Osteoblast (primary cell): Measurements from ENCODE around the gene TBC1D19. TPM values are rescaled to one million over a fixed set of nuclear protein-coding genes. Genes with fewer than 3 reads are reported as not detected.

Experiments used
- DNase-seq: peaks from one replicate; pipeline ENCODE4 v3.0.0; 2011; ENCODE audit warnings: low spot score, mixed read lengths; ENCODE audit not compliant: insufficient read length; ENCODE audit errors: missing footprints
- H2AFZ ChIP-seq: 2 replicates; pipeline ENCODE4 v1.6.0; 2011; ENCODE audit warnings: mild to moderate bottlenecking, low read length
- H3K27ac ChIP-seq: 2 replicates; pipeline ENCODE4 v1.5.1; 2011; ENCODE audit warnings: mild to moderate bottlenecking, low read depth, low read length, moderate library complexity
- H3K27me3 ChIP-seq: 2 replicates; pipeline ENCODE4 v1.6.0; 2012; ENCODE audit warnings: mild to moderate bottlenecking, control low read depth, inconsistent platforms, low read length, moderate library complexity; ENCODE audit not compliant: insufficient read depth
- H3K36me3 ChIP-seq: 2 replicates; pipeline ENCODE4 v1.5.1; 2011; ENCODE audit warnings: mild to moderate bottlenecking, low read length, control low read depth, moderate library complexity; ENCODE audit not compliant: insufficient read depth
- H3K4me1 ChIP-seq: 2 replicates; pipeline ENCODE4 v1.5.1; 2011; ENCODE audit warnings: mild to moderate bottlenecking, low read length, control low read depth, moderate library complexity; ENCODE audit not compliant: insufficient read depth
- H3K4me2 ChIP-seq: 2 replicates; pipeline ENCODE4 v1.6.0; 2011; ENCODE audit warnings: mild to moderate bottlenecking, low read length; ENCODE audit not compliant: insufficient read depth
- H3K4me3 ChIP-seq: fragments of 200-600 bp; sonication (generic); 3 replicates; pipeline ENCODE4 v1.5.1; 2012; ENCODE audit warnings: mild to moderate bottlenecking, low read length, inconsistent platforms; ENCODE audit not compliant: insufficient read depth
- H3K79me2 ChIP-seq: 2 replicates; pipeline ENCODE4 v1.6.0; 2012; ENCODE audit warnings: mild to moderate bottlenecking, low read length, control low read depth, inconsistent platforms; ENCODE audit not compliant: insufficient read depth
- H3K9me3 ChIP-seq: 2 replicates; pipeline ENCODE4 v1.5.1; 2011; ENCODE audit warnings: low read depth, low read length, control low read depth
- H4K20me1 ChIP-seq: 2 replicates; pipeline ENCODE4 v1.6.0; 2012; ENCODE audit warnings: mild to moderate bottlenecking, low read length, control low read depth; ENCODE audit not compliant: insufficient read depth
- total RNA-seq: library from RNA; depleted of rRNA; stranded (reverse); fragments of >200 nt; gene quantifications from 2 replicates; pipeline ENCODE4 v1.2.3, GENCODE V29; 2012
- TF ChIP-seq, protein P1 (sequence below): IDR thresholded peaks from 2 replicates; pipeline ENCODE4 v1.5.1; 2011; ENCODE audit warnings: mild to moderate bottlenecking, low read depth, low read length, moderate library complexity; ENCODE audit errors: extremely low read depth

The TBC1D19 gene
- total RNA-seq, 1 donor, result 56.1 TPM

GRCh38 chr4:26682436-26682835 lies 98.6 kb downstream of the TBC1D19 start:
- Histone ChIP-seq H3K4me3 (no peak overlapping the region), H2AFZ (no peak overlapping the region), H3K79me2 (no peaks in the 10 kb centered on the region), H3K27me3 (no peaks in the 10 kb centered on the region), H3K4me2 (no peak overlapping the region), H3K36me3 (peaks cover 30% of the 10 kb centered on the region), H3K9me3 (peaks cover 8% of the 10 kb centered on the region), H3K4me1 (peaks cover 21% of the 10 kb centered on the region), H3K27ac (no peak overlapping the region), H4K20me1 (no peaks in the 10 kb centered on the region)
- DNase-seq, result peak; percentile 45
- TF ChIP-seq, protein P1, sequence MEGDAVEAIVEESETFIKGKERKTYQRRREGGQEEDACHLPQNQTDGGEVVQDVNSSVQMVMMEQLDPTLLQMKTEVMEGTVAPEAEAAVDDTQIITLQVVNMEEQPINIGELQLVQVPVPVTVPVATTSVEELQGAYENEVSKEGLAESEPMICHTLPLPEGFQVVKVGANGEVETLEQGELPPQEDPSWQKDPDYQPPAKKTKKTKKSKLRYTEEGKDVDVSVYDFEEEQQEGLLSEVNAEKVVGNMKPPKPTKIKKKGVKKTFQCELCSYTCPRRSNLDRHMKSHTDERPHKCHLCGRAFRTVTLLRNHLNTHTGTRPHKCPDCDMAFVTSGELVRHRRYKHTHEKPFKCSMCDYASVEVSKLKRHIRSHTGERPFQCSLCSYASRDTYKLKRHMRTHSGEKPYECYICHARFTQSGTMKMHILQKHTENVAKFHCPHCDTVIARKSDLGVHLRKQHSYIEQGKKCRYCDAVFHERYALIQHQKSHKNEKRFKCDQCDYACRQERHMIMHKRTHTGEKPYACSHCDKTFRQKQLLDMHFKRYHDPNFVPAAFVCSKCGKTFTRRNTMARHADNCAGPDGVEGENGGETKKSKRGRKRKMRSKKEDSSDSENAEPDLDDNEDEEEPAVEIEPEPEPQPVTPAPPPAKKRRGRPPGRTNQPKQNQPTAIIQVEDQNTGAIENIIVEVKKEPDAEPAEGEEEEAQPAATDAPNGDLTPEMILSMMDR, result no peak

DNA sequence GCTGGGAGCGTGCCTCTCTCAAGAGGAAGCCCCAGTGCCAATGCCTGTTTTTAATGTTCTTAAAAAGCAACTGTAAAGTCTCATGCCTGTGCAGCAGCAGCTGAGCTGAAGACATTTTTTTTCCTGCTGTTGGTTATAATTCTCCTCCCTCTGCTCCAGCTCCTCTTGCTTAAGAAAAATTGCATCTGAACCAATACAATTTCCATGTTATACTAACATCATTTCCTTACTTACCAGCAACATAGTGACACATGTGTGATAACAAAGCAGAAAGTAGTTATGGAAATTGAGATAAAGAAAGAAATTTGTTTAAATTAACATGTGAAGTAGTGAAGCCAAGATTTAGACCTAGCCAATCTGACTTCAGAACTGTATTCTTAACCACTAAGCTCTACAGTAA lies 101.4 kb downstream of the TBC1D19 start:
- TF ChIP-seq, protein P1, result no peak
- no peak for DNase-seq
- no peak overlapping the region for H3K4me3 ChIP-seq
- H3K27me3 ChIP-seq, result no peaks in the 10 kb centered on the region
- H3K79me2 ChIP-seq, result no peaks in the 10 kb centered on the region
- no peak overlapping the region for H3K4me2 ChIP-seq
- H3K36me3 ChIP-seq, result peaks cover 17% of the 10 kb centered on the region
- no peak overlapping the region for H2AFZ ChIP-seq
- peak overlapping the region; percentile 90 for H3K27ac ChIP-seq
- no peaks in the 10 kb centered on the region for H4K20me1 ChIP-seq
- peaks cover 33% of the 10 kb centered on the region for H3K4me1 ChIP-seq
- H3K9me3 ChIP-seq, result no peaks in the 10 kb centered on the region

- Histone ChIP-seq H3K27ac (peak overlapping the region; percentile 90), H2AFZ (no peak overlapping the region), H3K27me3 (no peaks in the 10 kb centered on the region), H3K9me3 (no peaks in the 10 kb centered on the region), H3K4me2 (peak overlapping the region; percentile 55), H3K4me3 (no peak overlapping the region), H3K4me1 (peaks cover 33% of the 10 kb centered on the region), H3K79me2 (no peaks in the 10 kb centered on the region), H4K20me1 (no peaks in the 10 kb centered on the region), H3K36me3 (peaks cover 25% of the 10 kb centered on the region)
- DNase-seq, result peak; percentile 87
- TF ChIP-seq, protein P1, result no peak
Observed at GRCh38 chr4:26687728-26688127, 103.8 kb downstream of the TBC1D19 start.

DNA sequence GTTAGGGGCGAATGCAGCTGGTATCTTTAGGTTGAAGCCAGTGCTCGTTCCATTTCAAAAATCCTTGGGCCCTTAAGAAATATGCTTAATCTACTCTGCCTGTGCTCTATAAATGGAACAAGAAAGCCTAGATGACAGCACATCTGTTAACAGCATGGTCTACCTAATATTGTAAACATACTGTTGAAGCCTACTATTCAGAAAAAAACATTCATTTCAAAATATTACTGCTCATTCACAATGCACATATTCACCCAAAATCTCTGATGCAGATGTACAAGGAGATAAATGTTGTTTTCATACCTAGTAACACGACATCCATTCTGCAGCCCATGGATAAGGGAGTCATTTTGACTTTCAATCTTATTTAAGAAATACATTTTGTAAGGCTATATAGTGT lies 106.6 kb downstream of the TBC1D19 start:
- TF ChIP-seq, protein P1, result no peak
- Histone ChIP-seq H3K27me3 (no peaks in the 10 kb centered on the region), H3K79me2 (no peaks in the 10 kb centered on the region), H2AFZ (no peak overlapping the region), H3K9me3 (no peaks in the 10 kb centered on the region), H3K4me3 (no peak overlapping the region), H4K20me1 (no peaks in the 10 kb centered on the region), H3K4me2 (no peak overlapping the region), H3K4me1 (peaks cover 31% of the 10 kb centered on the region), H3K36me3 (peaks cover 18% of the 10 kb centered on the region), H3K27ac (no peak overlapping the region)
- no peak for DNase-seq
